ENCODE results near the gene IFNAR1. TPM values are rescaled to one million over a fixed set of nuclear protein-coding genes. Genes with fewer than 3 reads are reported as not detected.
A peak's percentile ranks its signal among the peaks of the same experiment; 100 is the strongest.
"Not testable (repeated sequence)": the region's sequence is repeated elsewhere in the genome, so short reads cannot be mapped to it uniquely, and the experiment has no call there.

Gene IFNAR1
- total and polyA plus RNA-seq, 8 donors = 29.2 to 71.3 (median 34.0) TPM

GRCh38 chr21:33317145-33317544 is 7.6 kb upstream of the IFNAR1 start:
- Histone ChIP-seq H3K9me3 (no peaks in the 10 kb centered on the region), H3K4me3 (no peak overlapping the region), H3K36me3 (no peaks in the 10 kb centered on the region), H3K27me3 (no peaks in the 10 kb centered on the region), H3K4me1 (peaks cover 0 to 9% of the 10 kb centered on the region in 2 donors), H3K27ac (peak overlapping the region in 1 of 2 donors; percentile 43)
- TF ChIP-seq CTCF (IDR thresholded peaks at IDR 0.05) = no peak
- intact Hi-C loops (cut with DNase I) = no loop called here
- peak; percentile 33 for ATAC-seq
- peak in 2 of 4 donors; percentile 47 to 58 for DNase-seq

- no peak for TF ChIP-seq CTCF (IDR thresholded peaks at IDR 0.05)
- DNase-seq = no peak
- intact Hi-C loops (cut with DNase I) = no loop called here
- Histone ChIP-seq H3K36me3 (no peaks in the 10 kb centered on the region), H3K9me3 (no peaks in the 10 kb centered on the region), H3K4me3 (no peak overlapping the region), H3K27ac (peak overlapping the region in 1 of 2 donors; percentile 30), H3K4me1 (peaks cover 0 to 9% of the 10 kb centered on the region in 2 donors), H3K27me3 (no peaks in the 10 kb centered on the region)
- ATAC-seq = no peak
Observed at GRCh38 chr21:33317786-33318486, 6.8 kb upstream of the IFNAR1 start.

- ATAC-seq; intact Hi-C loops (cut with DNase I); H3K9me3 ChIP-seq; H3K4me3 ChIP-seq; H3K27me3 ChIP-seq; H3K36me3 ChIP-seq; H3K27ac ChIP-seq; DNase-seq: not testable (repeated sequence)
- peaks cover 5 to 12% of the 10 kb centered on the region in 2 donors for H3K4me1 ChIP-seq
Observed at GRCh38 chr21:33321005-33321404, 3.8 kb upstream of the IFNAR1 start.

GRCh38 chr21:33323610-33324009 is 1.2 kb upstream of the IFNAR1 start:
- ATAC-seq; H3K36me3 ChIP-seq; DNase-seq; H3K9me3 ChIP-seq; H3K27me3 ChIP-seq; intact Hi-C loops (cut with DNase I): not testable (repeated sequence)
- peak overlapping the region; percentile 78 to 98 for H3K4me3 ChIP-seq
- H3K27ac ChIP-seq = peak overlapping the region; percentile 99
- H3K4me1 ChIP-seq = peaks cover 18 to 26% of the 10 kb centered on the region in 2 donors

- H3K4me1 ChIP-seq = peaks cover 18 to 41% of the 10 kb centered on the region in 2 donors
- TF ChIP-seq CTCF (IDR thresholded peaks at IDR 0.05) = no peak
- ATAC-seq (peak; percentile 66), DNase-seq (peak; percentile 65 to 87 (median 74))
- peak overlapping the region; percentile 99 for H3K27ac ChIP-seq
- no peaks in the 10 kb centered on the region for H3K27me3 ChIP-seq
- no peaks in the 10 kb centered on the region for H3K36me3 ChIP-seq
- H3K9me3 ChIP-seq = no peaks in the 10 kb centered on the region
- H3K4me3 ChIP-seq = peak overlapping the region; percentile 78 to 98
- intact Hi-C loops (cut with DNase I) = no loop called here
Observed at GRCh38 chr21:33325222-33326067, 675 bp downstream of the IFNAR1 start.

GRCh38 chr21:33327326-33327725 is 2.6 kb downstream of the IFNAR1 start:
- TF ChIP-seq CTCF (IDR thresholded peaks at IDR 0.05) = no peak

More at GRCh38 chr21:33327326-33327725, 2.6 kb downstream of the IFNAR1 start:
- no peak overlapping the region for H3K4me3 ChIP-seq
- no peaks in the 10 kb centered on the region for H3K9me3 ChIP-seq
- ATAC-seq (no peak), DNase-seq (no peak)
- no peaks in the 10 kb centered on the region for H3K27me3 ChIP-seq
- H3K4me1 ChIP-seq = peaks cover 18 to 41% of the 10 kb centered on the region in 2 donors
- intact Hi-C loops (cut with DNase I) = no loop called here
- H3K27ac ChIP-seq = peak overlapping the region in 1 of 2 donors; percentile 99
- H3K36me3 ChIP-seq = peaks cover 0 to 15% of the 10 kb centered on the region in 2 donors

Measured in left lung (tissue), 10 donors.